Calu3 (cell line): ENCODE data around the gene MS4A18. TPM values are rescaled to one million over a fixed set of nuclear protein-coding genes. Genes with fewer than 3 reads are reported as not detected.

Experiments used
- BruUV-seq: library from RNA; stranded (reverse); fragments of 400-500 nt; replicated peaks from 2 replicates; lab custom pipeline; 2021; lab: Mats Ljungman, UMichigan
- CTCF ChIA-PET: fragments of 300-600 bp; sonication (Branson Sonifier 250); formaldehyde crosslinking; loops from one replicate; lab custom pipeline; 2022; ENCODE audit warnings: antibody characterized with exemption; lab: Charles Lee
- DNase-seq: peaks from one replicate; pipeline ENCODE4 v3.0.0; 2022
- H3K27ac Mint-ChIP-seq: one replicate; pipeline ENCODE4 v1.8.0; 2022; ENCODE audit warnings: mixed read lengths; ENCODE audit not compliant: unreplicated experiment
- H3K27me3 Mint-ChIP-seq: one replicate; pipeline ENCODE4 v1.8.0; 2022; ENCODE audit warnings: mixed read lengths; ENCODE audit not compliant: unreplicated experiment
- H3K36me3 Mint-ChIP-seq: one replicate; pipeline ENCODE4 v1.8.0; 2022; ENCODE audit warnings: mild to moderate bottlenecking, moderate library complexity, mixed read lengths; ENCODE audit not compliant: insufficient read depth, unreplicated experiment
- H3K4me1 Mint-ChIP-seq: one replicate; pipeline ENCODE4 v1.8.0; 2022; ENCODE audit warnings: mild to moderate bottlenecking, low read depth, mixed read lengths; ENCODE audit not compliant: unreplicated experiment
- H3K4me3 Mint-ChIP-seq: one replicate; pipeline ENCODE4 v1.8.0; 2022; ENCODE audit warnings: mild to moderate bottlenecking, low read depth, moderate library complexity, mixed read lengths; ENCODE audit not compliant: unreplicated experiment
- H3K9me3 Mint-ChIP-seq: one replicate; pipeline ENCODE4 v1.8.0; 2022; ENCODE audit warnings: low read depth, mixed read lengths; ENCODE audit not compliant: unreplicated experiment
- CTCF ChIP-seq: fragments of 200-600 bp; IDR thresholded peaks from one replicate; pipeline ENCODE4 v1.8.0; 2022; ENCODE audit warnings: antibody characterized with exemption; ENCODE audit not compliant: unreplicated experiment
- intact Hi-C: fragments of 100-400 bp; cut with micrococcal nuclease; formaldehyde crosslinking; loops from one replicate; pipeline ENCODE4 v1.10.0; 2022; ENCODE audit not compliant: unreplicated experiment
- total RNA-seq: library from RNA; stranded (reverse); gene quantifications from 2 replicates; pipeline ENCODE4 v1.2.3, GENCODE V29; 2022

MS4A18 gene
- total RNA-seq, 1 experiment from 2014 or later, result not detected

- intact Hi-C loops, result no loop called here
- no peaks in the 10 kb centered on the region for H3K4me1 Mint-ChIP-seq
- CTCF ChIA-PET, result no interaction called here
- TF ChIP-seq CTCF, result no peak
- DNase-seq, result no peak
- no peaks in the 10 kb centered on the region for H3K9me3 Mint-ChIP-seq
- BruUV-seq, result no TSS peak
- no peak overlapping the region for H3K4me3 Mint-ChIP-seq
- peaks cover 19% of the 10 kb centered on the region for H3K27me3 Mint-ChIP-seq
- no peaks in the 10 kb centered on the region for H3K36me3 Mint-ChIP-seq
- no peak overlapping the region for H3K27ac Mint-ChIP-seq
Observed at GRCh38 chr11:60783911-60784310, 59.4 kb downstream of the MS4A18 start.

- H3K36me3 Mint-ChIP-seq, result no peaks in the 10 kb centered on the region
- no peak within 1 kb of the TSS for H3K4me3 Mint-ChIP-seq
- no peak for DNase-seq
- peaks cover 28% of the 10 kb centered on the region for H3K27me3 Mint-ChIP-seq
- CTCF ChIA-PET, result no interaction called here
- H3K9me3 Mint-ChIP-seq, result no peaks in the 10 kb centered on the region
- H3K4me1 Mint-ChIP-seq, result no peaks in the 10 kb centered on the region
- intact Hi-C loops, result no loop called here
- no peak for TF ChIP-seq CTCF
- no peak within 1 kb of the TSS for H3K27ac Mint-ChIP-seq
- BruUV-seq, result no TSS peak
Observed at GRCh38 chr11:60785136-60785535, 60.6 kb downstream of the MS4A18 start, which contains the start of gene MS4A10. MS4A10 (plus strand) TSS chr11:60785333; CDS start chr11:60790336, 5,003 bp downstream.

- Mint-ChIP-seq H3K4me1 (no peaks in the 10 kb centered on the region), H3K27me3 (peaks cover 36% of the 10 kb centered on the region), H3K9me3 (no peaks in the 10 kb centered on the region), H3K36me3 (no peaks in the 10 kb centered on the region), H3K4me3 (no peak overlapping the region), H3K27ac (no peak overlapping the region)
- no TSS peak for BruUV-seq
- no peak for TF ChIP-seq CTCF
- no peak for DNase-seq
- intact Hi-C loops, result no loop called here
- CTCF ChIA-PET, result no interaction called here
Observed at GRCh38 chr11:60785806-60786361, 61.4 kb downstream of the MS4A18 start.

GRCh38 chr11:60786811-60787567, 62.5 kb downstream of the MS4A18 start:
- CTCF ChIA-PET, result no interaction called here
- Mint-ChIP-seq H3K9me3 (peaks cover 4% of the 10 kb centered on the region), H3K36me3 (no peaks in the 10 kb centered on the region), H3K4me3 (no peak overlapping the region), H3K27me3 (peaks cover 45% of the 10 kb centered on the region), H3K27ac (no peak overlapping the region), H3K4me1 (no peaks in the 10 kb centered on the region)
- no peak for TF ChIP-seq CTCF
- intact Hi-C loops, result no loop called here
- no peak for DNase-seq
- no TSS peak for BruUV-seq
